GM18505 (cell line): ENCODE data around the gene SCUBE2.

Experiments
- ATAC-seq: cut with Tn5 transposase; IDR thresholded peaks from one replicate; pipeline ENCODE4 v1.9.1; 2021; ENCODE audit not compliant: unreplicated experiment
- POLR2A ChIP-seq: IDR thresholded peaks from 4 replicates; pipeline ENCODE4 v1.6.1; 2011; ENCODE audit warnings: borderline replicate concordance; ENCODE audit not compliant: insufficient read depth, insufficient read length; ENCODE audit errors: extremely low read depth

Gene SCUBE2

DNA sequence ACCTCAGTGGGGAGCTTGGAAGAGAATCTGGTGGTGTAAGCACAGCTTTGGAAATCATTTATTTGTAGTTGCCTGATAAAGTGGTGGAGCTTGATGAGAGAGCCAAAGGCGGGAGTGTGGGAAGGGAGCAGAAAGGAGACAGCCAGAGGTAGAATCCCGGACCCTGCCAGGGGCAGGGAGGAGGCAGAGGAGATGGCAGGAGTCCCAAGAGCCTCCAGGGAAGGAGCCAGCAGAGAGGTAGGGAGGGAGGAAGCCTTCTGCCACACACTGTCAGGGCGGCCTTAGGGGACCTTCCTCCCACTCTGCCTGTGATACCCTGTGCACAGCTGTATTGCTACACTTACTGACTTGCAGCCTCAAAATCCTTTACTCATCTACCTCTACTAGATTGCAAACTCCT is 15.4 kb downstream of the SCUBE2 start:
- no peak for TF ChIP-seq POLR2A
- ATAC-seq: no peak

DNA sequence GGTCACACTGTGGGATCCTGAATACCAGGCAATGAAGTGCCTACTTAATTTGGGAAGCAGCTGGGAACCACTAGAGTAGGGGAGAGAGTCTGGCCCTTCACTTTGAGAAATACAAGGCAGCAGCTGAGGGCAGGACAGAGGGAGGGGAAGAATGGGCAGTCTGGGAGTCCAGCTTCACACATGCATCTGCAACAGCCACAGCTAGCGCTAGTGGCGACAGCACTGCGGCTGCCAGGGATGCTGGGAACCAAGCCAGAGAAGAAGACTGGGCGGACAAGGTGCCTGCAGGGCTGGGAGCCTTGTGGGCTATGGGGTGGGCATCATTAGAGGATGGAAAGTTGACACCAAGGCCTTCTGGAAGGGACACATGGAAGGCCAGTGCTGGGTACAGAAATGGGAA is 15.8 kb downstream of the SCUBE2 start:
- no peak for TF ChIP-seq POLR2A
- ATAC-seq: no peak

DNA sequence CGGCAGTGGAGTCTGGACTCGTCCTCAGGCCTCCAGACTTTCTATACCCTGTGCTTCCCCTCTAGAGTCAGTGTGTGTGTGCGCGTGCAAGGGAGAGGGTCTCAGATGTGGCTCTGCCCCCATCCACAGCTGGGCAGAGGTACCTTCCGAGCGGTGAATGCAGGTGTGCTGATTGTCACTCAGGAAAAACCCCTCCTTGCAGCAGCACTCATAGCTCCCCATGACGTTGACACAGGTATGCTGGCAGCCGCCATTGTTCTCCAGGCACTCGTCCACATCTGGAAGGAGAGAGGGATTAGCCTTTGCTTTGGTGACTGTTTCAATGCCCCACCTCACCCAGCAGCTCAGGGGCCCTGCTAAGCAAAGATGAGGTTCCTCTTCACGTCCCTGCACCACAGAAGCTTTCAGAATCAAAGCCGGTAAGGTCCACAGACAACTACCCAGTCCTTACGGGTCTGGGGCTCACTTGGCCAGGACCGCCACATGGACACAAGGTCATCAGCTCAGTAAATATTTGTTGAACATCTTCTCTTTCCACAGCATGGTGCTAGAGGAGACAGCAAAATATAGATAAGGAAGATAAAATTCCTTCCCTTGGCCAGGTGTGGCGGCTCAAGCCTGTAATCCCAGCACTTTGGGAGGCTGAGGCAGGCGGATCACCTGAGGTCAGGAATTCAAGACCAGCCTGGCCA is 16.9 kb downstream of the SCUBE2 start:
- TF ChIP-seq POLR2A: no peak
- ATAC-seq: no peak

DNA sequence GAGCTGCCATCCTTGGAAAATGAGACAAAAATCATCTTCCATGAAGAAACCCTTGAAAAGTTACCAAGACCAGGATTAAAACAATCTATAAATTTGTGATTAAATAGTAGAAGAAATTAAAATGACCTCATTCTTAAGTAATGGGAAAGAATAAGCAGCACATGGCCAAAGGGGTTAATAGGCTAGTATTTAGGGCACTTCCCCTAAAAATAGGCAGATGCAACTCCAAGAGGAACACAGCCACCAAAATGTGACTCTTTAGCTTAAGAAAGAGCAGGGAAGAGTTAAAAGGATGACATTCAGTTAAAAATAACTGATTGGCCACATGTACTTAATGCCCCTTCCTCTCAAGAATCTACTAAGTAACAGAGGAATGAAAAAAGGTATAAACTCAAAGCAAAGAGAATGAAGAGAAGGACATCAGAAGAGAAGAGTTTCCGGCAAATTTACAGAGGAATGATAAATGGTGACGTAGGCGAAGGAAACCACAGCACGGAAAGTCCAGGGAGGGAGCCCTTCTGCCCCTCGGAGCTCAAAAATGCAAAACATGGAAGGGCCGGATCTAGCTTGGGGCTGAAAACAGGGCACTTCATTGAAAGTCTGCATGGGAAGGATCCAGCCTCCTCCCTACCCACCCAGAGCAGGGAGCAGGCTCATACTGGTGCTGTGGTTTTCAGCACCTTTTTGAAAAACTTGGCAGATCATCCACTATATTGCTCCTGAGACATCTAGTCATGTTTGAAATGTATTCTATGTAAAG is 17.8 kb downstream of the SCUBE2 start:
- TF ChIP-seq POLR2A: no peak

DNA sequence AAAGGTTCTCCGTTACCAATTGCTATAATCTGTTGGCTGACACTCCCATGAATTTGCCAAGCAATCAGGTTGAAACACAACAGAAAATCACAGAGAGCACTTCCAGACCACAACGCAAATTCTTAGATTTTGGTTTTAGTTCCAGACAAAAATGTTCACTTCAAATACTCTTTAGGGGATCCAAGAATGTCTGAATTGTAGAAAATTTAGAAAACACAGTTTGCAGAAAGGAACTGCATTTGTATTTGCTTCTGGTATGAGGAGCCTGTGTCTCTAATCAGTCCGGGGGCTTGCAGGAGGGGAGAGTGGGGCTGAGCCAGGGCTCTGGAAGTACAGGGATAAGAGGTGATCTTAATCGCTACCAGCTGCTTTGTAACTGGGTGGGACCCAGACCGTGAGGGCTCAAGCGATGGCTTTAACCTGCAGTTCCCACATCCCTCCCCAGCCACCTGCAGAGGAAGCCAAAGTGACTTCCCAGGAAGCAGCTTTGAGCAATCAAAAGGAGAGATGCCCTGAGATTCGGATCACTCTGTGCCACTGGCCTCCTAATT is 18.7 kb downstream of the SCUBE2 start:
- no peak for TF ChIP-seq POLR2A
- no peak for ATAC-seq

More for the DNA sequence above, 17.8 kb downstream of the SCUBE2 start:
- ATAC-seq: no peak

DNA sequence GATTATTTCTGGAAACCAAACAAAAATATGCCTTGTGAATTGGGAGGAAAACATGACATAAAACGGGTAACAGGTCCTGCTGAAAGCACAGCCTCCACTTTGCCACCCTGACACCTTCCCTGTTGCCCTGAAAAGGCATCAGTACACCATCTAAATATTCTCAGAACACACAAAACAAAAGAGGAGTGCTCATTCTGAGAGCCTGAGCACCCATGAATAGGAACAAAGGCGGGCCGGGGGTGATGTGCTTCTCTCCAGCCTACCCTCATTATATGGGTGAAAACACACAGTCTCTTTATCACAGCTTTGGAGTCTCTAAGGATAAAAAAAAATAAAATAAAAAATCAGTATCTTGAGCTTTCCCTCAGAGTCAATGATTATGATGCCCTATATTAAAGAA is 19.7 kb downstream of the SCUBE2 start:
- ATAC-seq: no peak
- TF ChIP-seq POLR2A: no peak

DNA sequence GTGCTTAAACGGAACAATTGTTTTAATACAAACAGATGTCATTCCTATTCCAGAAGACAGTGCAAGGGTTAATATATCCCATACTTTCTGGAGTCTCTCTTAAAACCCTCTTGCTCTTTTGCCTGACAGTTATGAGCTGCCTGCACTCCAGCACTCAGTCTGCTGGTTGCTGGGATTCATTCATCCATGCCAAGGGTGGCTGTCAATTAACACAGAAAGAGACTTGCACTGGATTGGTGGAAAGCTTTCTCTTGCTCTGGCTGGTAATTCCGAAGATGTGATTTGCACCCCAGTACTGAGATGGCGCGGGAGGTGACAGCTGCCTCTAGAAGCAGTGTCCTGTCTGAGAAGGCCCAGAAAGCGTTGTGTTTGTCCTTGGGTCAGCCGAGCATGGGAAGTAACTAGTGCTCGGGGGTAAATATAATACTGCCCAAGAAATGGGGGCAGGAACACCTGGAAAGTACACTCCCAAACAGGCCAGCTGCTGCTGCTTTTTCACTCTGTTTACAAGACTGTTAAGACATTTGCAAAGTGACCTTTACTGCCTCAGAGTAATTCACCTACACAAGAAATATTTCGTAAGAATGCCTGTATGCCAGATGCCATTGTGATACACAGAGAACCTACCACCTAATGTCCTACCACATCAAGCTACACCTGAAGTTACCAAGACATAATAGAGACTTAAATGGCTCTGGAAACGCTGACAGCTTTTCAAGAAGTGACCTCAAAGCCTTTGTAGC is 20.5 kb downstream of the SCUBE2 start:
- no peak for TF ChIP-seq POLR2A
- ATAC-seq: no peak

DNA sequence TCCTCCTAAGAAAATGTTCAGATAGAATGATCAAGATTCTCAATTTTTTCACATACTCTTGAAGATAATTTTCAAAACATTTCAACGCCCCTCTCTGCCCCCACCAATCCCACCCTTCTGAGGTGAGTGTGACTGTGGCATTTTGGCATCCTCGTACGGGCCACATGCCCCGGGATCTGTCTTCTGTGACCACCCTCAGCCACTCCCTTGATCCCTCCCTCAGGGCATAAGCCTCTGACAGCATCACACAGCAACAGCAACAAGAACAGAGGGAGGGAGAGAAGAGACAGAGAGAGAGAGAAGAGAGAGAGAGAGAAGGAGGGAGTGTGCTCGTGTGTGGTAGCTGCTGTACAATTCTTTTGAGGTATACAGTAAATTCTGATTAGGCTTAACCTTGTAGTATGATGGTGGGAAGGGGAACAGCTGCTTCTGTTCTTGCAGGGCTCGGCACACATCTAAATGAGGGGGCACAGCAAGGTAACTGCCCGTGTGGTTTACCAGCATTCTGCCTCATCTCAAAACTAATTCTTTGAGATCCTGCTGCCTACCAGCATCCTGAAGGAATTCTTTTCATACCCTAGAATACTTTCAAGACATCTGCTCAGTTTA is 21.4 kb downstream of the SCUBE2 start:
- TF ChIP-seq POLR2A: no peak
- no peak for ATAC-seq

DNA sequence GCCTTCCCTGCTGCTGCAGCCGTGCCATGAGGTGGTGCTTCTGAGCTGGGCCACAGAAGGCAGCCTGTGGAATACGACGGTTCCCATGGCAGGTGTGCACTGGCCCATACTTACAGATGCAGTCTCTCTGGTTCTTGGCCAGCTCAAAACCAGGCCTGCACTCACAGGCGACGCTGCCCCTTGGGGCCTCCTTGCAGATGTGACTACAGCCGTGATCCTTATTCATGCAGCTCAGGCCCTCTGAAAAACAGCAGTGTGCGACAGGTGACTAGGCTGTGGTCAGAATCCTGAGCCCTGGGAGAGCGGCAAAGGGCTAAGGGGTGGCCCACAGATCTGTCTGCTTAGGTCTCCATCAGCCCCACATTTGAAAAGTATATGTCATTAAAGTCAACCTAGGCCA is 22.1 kb downstream of the SCUBE2 start:
- no peak for ATAC-seq
- TF ChIP-seq POLR2A: no peak

DNA sequence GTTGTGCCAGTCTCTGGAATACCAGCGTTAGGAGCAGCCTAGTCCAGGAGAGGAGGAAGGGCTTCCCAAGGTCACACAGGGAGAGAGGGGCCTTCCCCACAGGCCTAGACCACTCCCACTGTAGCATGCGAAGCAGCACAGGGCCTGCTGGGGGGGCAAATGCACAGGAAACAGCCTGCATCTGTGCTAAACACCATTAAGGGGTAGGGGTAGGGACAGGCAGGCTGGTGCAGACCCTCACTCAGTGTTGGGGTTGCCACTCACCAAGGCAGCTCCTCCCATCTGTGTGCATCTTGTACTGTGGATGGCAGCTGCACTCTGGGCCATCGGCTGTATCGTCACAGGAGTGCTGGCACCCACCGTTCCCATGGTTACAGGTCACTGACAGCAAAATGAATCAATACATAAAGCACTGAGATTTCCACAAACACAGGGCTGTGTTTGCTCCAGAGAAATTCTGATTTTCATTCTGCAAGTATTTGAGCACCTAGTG is 24.9 kb downstream of the SCUBE2 start:
- TF ChIP-seq POLR2A: no peak
- ATAC-seq: no peak

DNA sequence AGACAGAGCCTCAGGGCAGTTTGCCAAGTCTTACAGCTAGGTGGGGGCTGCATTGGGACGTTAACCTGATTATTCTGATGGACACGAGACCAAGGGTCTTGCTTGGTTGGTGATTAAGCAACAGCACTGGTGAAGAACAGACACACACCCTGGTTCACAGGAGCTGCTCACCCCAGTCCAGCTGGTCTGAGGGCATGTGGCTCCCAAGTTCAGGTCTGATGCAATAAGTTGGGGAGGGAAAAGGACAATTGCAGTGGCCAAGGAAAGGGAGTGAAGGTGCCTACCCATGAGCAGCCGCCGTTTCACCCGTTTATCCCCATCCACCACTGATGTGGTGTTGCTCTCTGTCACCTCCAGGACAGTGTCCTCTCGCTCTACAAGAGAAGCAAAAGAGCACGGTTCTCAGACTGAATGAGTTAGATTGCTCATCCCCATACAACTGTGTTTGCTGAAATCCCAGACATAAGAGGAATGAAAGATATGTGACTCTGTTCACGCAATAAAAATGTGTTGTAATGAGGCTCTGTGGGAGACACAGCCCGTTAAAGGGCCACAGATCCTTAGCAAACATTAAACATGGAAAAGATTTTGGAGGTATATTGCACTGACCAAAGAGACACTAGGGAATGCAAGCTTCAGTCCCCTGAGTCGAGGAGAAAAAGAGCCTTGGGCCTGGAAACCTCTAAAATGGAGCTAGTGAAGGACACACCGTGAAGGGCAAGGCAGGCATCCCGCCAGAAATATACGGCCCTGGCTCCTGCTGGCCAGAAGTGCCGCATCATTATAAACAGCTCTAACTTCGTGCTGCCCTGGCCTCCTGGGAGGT is 25.6 kb downstream of the SCUBE2 start:
- no peak for TF ChIP-seq POLR2A
- ATAC-seq: no peak

DNA sequence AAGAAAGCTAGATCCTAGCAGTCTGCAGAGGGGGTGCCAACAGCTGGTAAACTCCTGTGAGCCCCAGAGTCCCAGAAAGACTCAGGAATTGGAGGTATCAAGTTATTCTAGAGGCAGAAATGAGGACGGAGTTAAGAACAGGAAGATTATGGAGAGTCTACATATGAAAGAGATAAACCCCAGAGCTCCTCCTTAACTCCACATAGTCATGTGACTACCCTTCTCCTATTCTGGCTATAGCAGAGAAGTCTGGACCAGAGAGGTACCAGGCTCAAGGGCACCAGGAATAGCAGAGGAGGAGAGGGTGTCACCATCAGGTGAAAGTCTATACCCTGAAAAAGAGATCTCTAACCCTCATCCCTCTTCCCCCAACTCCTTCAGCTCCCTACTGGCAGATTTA is 29.6 kb downstream of the SCUBE2 start:
- ATAC-seq: no peak
- no peak for TF ChIP-seq POLR2A
